Ecto neural progenitor cell (in vitro differentiated cells): ENCODE results near the gene PLEKHG7.
"Not testable (repeated sequence)": the region's sequence is repeated elsewhere in the genome, so short reads cannot be mapped to it uniquely, and the experiment has no call there.

ENCODE experiments used
- DNase-seq: peaks from one replicate; pipeline ENCODE4 v3.0.0-alpha.2; 2018; ENCODE audit warnings: low spot score

PLEKHG7 gene

GRCh38 chr12:92749691-92750090, 46.9 kb downstream of the PLEKHG7 start:
- not testable (repeated sequence) for DNase-seq

- no peak for DNase-seq
Measured at GRCh38 chr12:92753976-92754885, 51.4 kb downstream of the PLEKHG7 start.

GRCh38 chr12:92756898-92757596, 54.3 kb downstream of the PLEKHG7 start:
- DNase-seq = no peak

- DNase-seq = no peak
Measured at GRCh38 chr12:92757597-92758121, 54.9 kb downstream of the PLEKHG7 start.

- DNase-seq = no peak
Measured at GRCh38 chr12:92759634-92760268, 57.0 kb downstream of the PLEKHG7 start.

GRCh38 chr12:92762773-92763172, 60.0 kb downstream of the PLEKHG7 start:
- no peak for DNase-seq

- no peak for DNase-seq
Measured at GRCh38 chr12:92764831-92765230, 62.0 kb downstream of the PLEKHG7 start.

GRCh38 chr12:92765871-92766270, 63.1 kb downstream of the PLEKHG7 start:
- no peak for DNase-seq

- no peak for DNase-seq
Measured at GRCh38 chr12:92769124-92769901, 66.5 kb downstream of the PLEKHG7 start.

- DNase-seq = no peak
Measured at GRCh38 chr12:92771001-92771400, 68.2 kb downstream of the PLEKHG7 start.

GRCh38 chr12:92775416-92775815, 72.6 kb downstream of the PLEKHG7 start:
- no peak for DNase-seq

GRCh38 chr12:92778525-92778924, 75.7 kb downstream of the PLEKHG7 start:
- DNase-seq = no peak

- no peak for DNase-seq
Measured at GRCh38 chr12:92779902-92780301, 77.1 kb downstream of the PLEKHG7 start.

- no peak for DNase-seq
Measured at GRCh38 chr12:92784356-92784755, 81.6 kb downstream of the PLEKHG7 start.

- DNase-seq = no peak
Measured at GRCh38 chr12:92784797-92785562, 82.2 kb downstream of the PLEKHG7 start.

- no peak for DNase-seq
Measured at GRCh38 chr12:92785563-92785950, 82.8 kb downstream of the PLEKHG7 start.

- no peak for DNase-seq
Measured at GRCh38 chr12:92786045-92786444, 83.3 kb downstream of the PLEKHG7 start.

- not testable (repeated sequence) for DNase-seq
Measured at GRCh38 chr12:92794356-92794755, 91.6 kb downstream of the PLEKHG7 start.

- DNase-seq = no peak
Measured at GRCh38 chr12:92794814-92795213, 92.0 kb downstream of the PLEKHG7 start.

GRCh38 chr12:92796650-92797049, 93.9 kb downstream of the PLEKHG7 start:
- no peak for DNase-seq

GRCh38 chr12:92802906-92803305, 100.1 kb downstream of the PLEKHG7 start:
- no peak for DNase-seq
